Neutrophil (primary cell): ENCODE results near the gene DUSP14.

Source experiments
- H3K27ac ChIP-seq: fragments of 200-600 bp; sonication (generic); 2 replicates; pipeline ENCODE4 v1.5.1; 2016; ENCODE audit warnings: mild to moderate bottlenecking, moderate library complexity
- H3K27me3 ChIP-seq: fragments of 200-600 bp; sonication (generic); 2 replicates; pipeline ENCODE4 v1.6.0; 2016; ENCODE audit warnings: mild to moderate bottlenecking
- H3K36me3 ChIP-seq: fragments of 200-600 bp; sonication (generic); 2 replicates; pipeline ENCODE4 v1.5.1; 2017
- H3K4me1 ChIP-seq, 2 experiments: fragments of 200-600 bp in 1 of 2; sonication (generic) in 1 of 2; 1 replicate in 1 of 2; 2 replicates in 1 of 2; pipeline versions ENCODE4 v1.5.1 to v1.6.1; 2013 to 2016; ENCODE audit warnings: low read depth in 1 of 2, low read length in 1 of 2, mild to moderate bottlenecking in 1 of 2, moderate library complexity in 1 of 2; ENCODE audit not compliant: control insufficient read depth in 1 of 2, insufficient read depth in 1 of 2
- H3K4me3 ChIP-seq, 2 experiments: fragments of 200-600 bp in 1 of 2; sonication (generic) in 1 of 2; 1 replicate in 1 of 2; 2 replicates in 1 of 2; pipeline ENCODE4 v1.5.1; 2013 to 2016; ENCODE audit warnings: low read depth in 1 of 2, low read length in 1 of 2, mild to moderate bottlenecking in 1 of 2, moderate library complexity in 1 of 2
- H3K9me3 ChIP-seq: fragments of 200-600 bp; sonication (generic); 2 replicates; pipeline ENCODE4 v1.5.1; 2016
- TF ChIP-seq, protein P1 (sequence below): fragments of 200-600 bp; sonication (generic); IDR thresholded peaks from 2 replicates; pipeline ENCODE4 v1.5.1; 2016; ENCODE audit warnings: antibody characterized with exemption

DUSP14 gene

DNA sequence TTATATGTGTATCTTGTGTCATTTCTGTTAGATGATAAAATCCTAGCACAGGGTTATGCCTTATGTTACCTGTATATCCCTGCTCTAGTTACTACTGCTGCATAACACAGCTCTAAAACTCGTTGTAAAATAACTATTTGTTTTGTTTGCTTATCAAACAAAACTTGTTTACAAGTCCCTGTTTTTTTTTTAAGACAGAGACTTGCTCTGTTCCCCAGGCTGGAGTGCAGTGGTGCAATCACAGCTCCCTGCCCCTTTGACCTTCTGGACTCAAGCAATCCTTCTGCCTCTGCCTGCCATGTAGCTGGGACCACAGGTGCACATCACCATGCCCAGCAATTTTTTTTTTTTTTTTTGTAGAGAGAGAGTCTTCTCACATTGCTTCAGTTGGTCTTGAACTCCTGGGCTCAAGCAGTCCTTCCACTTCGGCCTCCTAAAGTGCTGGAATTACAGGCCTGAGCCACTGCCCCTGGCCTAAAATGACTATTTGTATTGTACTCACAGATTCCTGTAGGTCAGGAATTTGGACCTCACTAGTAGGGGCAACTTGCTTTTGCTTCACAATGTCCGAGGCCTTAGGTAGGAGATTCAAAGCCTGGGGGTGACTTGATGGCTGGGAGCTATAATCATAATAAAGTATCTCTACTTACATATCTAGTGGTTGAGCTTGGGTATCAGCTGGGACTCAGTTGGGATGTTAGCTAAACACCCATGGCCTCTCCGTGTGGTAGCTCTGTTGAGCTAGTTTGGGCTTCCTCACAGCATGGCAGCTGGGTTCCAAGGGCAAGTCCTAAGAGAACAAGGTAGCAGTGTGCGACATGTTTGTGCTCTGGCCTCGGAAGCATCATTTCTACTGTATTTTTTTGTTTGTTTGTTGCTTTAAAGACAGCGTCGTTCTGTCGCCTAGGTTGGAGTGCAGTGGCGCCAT, 12.6 kb downstream of the DUSP14 start:
- H3K36me3 ChIP-seq = no peaks in the 10 kb centered on the region
- TF ChIP-seq, protein P1, sequence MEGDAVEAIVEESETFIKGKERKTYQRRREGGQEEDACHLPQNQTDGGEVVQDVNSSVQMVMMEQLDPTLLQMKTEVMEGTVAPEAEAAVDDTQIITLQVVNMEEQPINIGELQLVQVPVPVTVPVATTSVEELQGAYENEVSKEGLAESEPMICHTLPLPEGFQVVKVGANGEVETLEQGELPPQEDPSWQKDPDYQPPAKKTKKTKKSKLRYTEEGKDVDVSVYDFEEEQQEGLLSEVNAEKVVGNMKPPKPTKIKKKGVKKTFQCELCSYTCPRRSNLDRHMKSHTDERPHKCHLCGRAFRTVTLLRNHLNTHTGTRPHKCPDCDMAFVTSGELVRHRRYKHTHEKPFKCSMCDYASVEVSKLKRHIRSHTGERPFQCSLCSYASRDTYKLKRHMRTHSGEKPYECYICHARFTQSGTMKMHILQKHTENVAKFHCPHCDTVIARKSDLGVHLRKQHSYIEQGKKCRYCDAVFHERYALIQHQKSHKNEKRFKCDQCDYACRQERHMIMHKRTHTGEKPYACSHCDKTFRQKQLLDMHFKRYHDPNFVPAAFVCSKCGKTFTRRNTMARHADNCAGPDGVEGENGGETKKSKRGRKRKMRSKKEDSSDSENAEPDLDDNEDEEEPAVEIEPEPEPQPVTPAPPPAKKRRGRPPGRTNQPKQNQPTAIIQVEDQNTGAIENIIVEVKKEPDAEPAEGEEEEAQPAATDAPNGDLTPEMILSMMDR = no peak
- no peaks in the 10 kb centered on the region for H3K9me3 ChIP-seq

DNA sequence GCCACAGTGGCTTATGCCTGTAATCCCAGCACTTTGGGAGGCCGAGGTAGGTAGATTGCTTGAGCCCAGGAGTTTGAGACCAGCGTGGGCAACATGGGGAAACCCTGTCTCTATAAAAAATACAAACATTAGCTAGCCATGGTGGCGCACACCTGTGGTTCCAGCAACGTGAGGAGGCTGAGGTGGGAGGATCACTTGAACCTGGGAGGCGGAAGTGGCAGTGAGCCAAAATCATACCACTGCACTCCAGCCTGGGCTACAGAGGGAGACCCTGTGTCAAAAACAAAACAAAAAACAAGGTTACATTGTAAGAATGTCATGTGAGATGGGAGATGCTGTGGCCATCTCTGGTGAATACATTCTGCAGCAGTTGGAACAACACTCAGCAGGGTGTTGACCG, 13.5 kb downstream of the DUSP14 start:
- no peak overlapping the region for H3K4me3 ChIP-seq
- no peaks in the 10 kb centered on the region for H3K9me3 ChIP-seq
- H3K4me1 ChIP-seq = no peaks in the 10 kb centered on the region
- TF ChIP-seq, protein P1 = no peak
- no peak overlapping the region for H3K27ac ChIP-seq
- no peaks in the 10 kb centered on the region for H3K27me3 ChIP-seq
- no peaks in the 10 kb centered on the region for H3K36me3 ChIP-seq

More for the DNA sequence above, 12.6 kb downstream of the DUSP14 start:
- Histone ChIP-seq H3K27me3 (no peaks in the 10 kb centered on the region), H3K4me3 (no peak overlapping the region), H3K27ac (no peak overlapping the region), H3K4me1 (no peaks in the 10 kb centered on the region)

DNA sequence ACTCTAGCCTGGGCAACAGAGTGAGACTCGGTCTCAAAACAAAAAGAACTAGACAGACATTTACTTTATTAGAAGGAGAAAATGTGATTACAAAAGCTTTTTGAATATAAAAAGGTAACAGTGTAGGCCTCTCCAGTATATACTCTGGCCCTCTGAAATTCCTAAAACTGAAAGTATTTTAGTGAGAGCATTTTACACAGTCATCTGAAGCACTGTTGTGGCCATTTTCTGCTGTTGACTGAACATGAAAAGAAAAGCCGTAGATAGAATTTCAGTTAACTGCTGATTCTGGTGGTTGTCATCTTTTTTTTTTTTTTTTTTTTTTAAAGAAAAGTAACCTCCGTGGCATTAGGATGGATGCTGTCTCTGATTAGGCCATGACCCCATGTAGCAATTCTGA, 15.6 kb downstream of the DUSP14 start:
- Histone ChIP-seq H3K27me3 (no peaks in the 10 kb centered on the region), H3K4me3 (no peak overlapping the region), H3K27ac (no peak overlapping the region), H3K9me3 (no peaks in the 10 kb centered on the region), H3K36me3 (no peaks in the 10 kb centered on the region), H3K4me1 (no peaks in the 10 kb centered on the region)
- TF ChIP-seq, protein P1 = no peak

DNA sequence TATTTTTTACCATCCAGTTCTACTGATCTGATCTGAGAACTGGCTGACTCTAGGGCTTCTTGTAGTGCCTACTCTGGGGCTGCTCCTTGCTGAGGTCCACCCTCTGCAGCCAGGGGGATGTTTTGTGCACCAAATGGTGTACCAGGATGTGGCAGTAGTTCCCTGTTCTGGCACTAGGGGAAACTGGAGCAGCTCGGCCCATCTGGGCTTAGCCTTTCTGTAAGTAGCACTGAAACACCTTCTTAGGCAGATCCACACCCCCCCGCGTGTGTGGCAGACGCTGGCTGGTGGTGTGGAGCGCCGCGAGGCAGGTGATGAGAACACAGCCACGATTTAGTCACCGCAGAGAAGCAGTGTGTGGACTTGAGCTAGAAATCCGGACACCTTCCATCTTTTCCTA, 17.0 kb downstream of the DUSP14 start:
- Histone ChIP-seq H3K4me3 (no peak overlapping the region), H3K36me3 (no peaks in the 10 kb centered on the region), H3K4me1 (no peaks in the 10 kb centered on the region), H3K9me3 (no peaks in the 10 kb centered on the region), H3K27me3 (no peaks in the 10 kb centered on the region), H3K27ac (no peak overlapping the region)
- TF ChIP-seq, protein P1 = no peak

DNA sequence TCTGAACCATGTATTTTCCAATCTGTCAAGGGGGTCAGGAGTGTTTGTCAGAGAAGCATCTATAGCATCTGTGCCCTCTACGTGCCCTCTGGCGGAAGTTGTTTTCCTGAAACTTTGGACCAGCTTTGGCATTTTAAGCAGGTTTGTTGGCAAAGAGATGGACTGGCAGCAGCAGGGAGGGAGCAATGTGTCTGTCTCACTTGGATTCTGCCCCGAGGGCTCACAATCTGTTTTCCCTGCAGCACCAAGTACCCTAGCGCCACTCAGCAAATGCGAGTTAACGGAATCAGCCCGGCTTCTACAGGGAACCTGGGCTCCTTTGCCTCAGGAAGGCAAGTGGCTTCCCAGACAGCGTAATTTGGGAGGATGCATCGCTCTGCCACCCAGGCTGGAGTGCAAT, 17.4 kb downstream of the DUSP14 start:
- Histone ChIP-seq H3K4me1 (no peaks in the 10 kb centered on the region), H3K4me3 (no peak overlapping the region), H3K27me3 (no peaks in the 10 kb centered on the region), H3K9me3 (no peaks in the 10 kb centered on the region), H3K27ac (no peak overlapping the region), H3K36me3 (peaks cover 1% of the 10 kb centered on the region)
- TF ChIP-seq, protein P1 = no peak
